Endometrial microvascular endothelial cells (primary cell): ENCODE data around the gene OR5AL1. TPM values are rescaled to one million over a fixed set of nuclear protein-coding genes. Genes with fewer than 3 reads are reported as not detected.
"Not testable (repeated sequence)": the region's sequence is repeated elsewhere in the genome, so short reads cannot be mapped to it uniquely, and the experiment has no call there.

ENCODE experiments used
- in situ Hi-C: cut with HindIII; loops from 2 replicates; pipeline ENCODE4 v1.10.0; 2017; ENCODE audit warnings: low sequenced_read_pairs, low pct_unique_long_range_greater_than_20kb; ENCODE audit errors: inconsistent ontology term
- total RNA-seq: library from RNA; depleted of rRNA; stranded (reverse); fragments of >200 nt; gene quantifications from one replicate; pipeline ENCODE4 v1.2.3, GENCODE V29; 2015; ENCODE audit errors: inconsistent ontology term

The OR5AL1 gene
- total RNA-seq, result not detected

DNA sequence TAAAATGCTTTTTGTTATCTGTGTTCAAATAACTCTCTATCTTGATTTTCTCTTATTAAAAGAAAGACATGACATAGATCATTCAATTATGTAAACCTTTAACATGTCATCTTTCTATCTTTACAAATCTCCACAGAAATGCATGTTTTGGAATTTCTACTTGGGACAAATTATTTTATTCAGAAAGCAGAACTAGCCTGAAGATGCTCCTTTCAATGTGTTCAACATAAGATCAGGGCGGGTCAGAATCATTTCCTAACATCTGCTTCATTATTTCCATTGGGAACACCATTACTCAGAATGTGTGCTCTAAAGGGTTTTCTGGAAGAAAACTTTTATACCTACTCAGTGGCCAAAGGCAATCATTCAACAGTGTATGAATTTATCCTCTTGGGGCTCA lies at the start of gene OR5AL1:
Gene OR5AL1 (plus strand): TSS at position 301 of the 400 bp plus-strand sequence.
- in situ Hi-C loops, result no loop called here

DNA sequence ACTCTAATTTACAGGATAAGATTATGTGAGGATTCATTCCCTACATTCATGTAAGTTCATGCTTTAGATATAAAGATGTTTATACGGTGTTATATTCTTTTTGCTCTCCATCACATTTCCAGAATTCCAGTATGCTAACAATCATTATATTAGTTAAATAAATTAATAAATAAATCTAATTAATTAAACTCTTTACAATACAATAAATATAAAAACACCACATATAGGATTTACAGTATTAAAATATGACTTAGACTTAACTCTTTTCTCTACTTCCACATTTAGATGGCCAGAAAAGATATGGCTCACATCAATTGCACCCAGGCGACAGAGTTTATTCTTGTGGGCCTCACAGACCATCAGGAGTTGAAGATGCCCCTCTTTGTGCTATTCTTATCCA lies 37.2 kb upstream of the OR5AL1 start, which contains the start of gene OR8U1:
Gene OR8U1 (plus strand): TSS at position 301 of the 400 bp plus-strand sequence. CDS start 0 bp downstream, at position 301.
- in situ Hi-C loops, result no loop called here

DNA sequence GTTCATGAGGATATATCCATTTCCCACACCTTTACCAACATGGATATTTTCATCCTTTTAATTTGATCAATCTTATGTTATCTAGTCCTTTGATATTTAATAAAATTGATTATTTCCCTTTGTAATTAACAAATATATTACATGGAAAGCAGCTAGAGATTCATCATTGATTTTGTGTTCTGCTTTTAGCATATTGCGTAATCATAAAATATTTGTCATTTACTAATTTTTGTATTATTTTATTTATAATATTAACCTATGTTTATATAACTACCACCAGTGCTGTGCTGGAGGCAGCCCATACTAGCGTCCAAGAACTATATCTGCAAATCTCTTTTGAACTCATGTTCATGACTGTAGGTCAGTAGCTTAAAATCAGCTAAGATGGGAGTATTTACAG lies 32.4 kb upstream of the OR5AL1 start:
- in situ Hi-C loops, result no loop called here

- in situ Hi-C loops, result no loop called here
Measured at GRCh38 chr11:56394381-56394780, 18.1 kb upstream of the OR5AL1 start.

DNA sequence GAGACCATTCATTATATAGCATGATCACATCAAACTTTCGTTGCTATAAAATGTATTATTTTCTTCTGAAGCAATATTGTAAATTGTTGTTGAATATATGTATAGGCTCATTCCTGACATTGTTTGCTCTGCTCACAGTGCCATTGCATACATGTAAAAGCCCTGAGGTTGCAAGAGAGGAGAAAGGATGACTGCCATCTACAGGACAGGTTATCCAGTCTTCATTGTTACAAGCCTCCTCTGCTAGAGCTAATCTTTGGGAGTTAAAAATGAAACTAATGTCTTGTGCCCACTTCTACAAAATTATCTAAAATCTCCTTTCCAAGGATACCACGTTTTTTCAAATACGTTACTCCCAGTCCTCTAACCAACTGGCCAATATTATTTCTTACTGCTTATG lies 16.4 kb upstream of the OR5AL1 start:
- in situ Hi-C loops, result no loop called here

GRCh38 chr11:56401858-56402461 lies 10.5 kb upstream of the OR5AL1 start:
- in situ Hi-C loops, result not testable (repeated sequence)

DNA sequence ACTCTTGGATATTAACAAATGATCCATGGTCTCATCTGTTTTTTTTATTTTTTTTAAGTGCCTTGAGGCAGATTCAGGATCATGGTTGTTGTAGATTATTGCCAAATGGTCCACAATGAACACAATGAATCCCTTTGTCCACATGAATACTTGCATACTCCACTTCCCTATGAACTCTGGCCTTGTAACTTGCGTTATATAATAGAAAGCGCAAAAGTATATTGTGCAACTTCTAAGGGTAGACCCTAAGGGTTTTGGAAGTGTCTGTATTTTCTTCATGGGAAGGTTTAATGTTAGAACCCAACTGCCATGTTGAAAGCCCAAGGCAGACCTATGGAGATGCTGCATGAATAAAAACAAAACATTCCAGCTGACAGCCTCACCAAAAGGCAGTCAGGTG lies 8.1 kb upstream of the OR5AL1 start:
- in situ Hi-C loops, result no loop called here

GRCh38 chr11:56410801-56411200 lies 1.7 kb upstream of the OR5AL1 start:
- in situ Hi-C loops, result no loop called here

GRCh38 chr11:56453521-56453920 lies 41.0 kb downstream of the OR5AL1 start:
- in situ Hi-C loops, result no loop called here

- in situ Hi-C loops, result no loop called here
Measured at GRCh38 chr11:56457076-56457475, 44.6 kb downstream of the OR5AL1 start.

Other genes with a start within 250 kb of the OR5AL1 start
- not detected for gene OR5J2, start 236.1 kb upstream of the OR5AL1 start, total RNA-seq
- gene OR5T2, start 178.4 kb upstream of the OR5AL1 start, total RNA-seq, result not detected
- gene OR5T3, start 160.4 kb upstream of the OR5AL1 start, total RNA-seq, result not detected
- not detected for gene OR5T1, start 138.5 kb upstream of the OR5AL1 start, total RNA-seq
- gene OR8H1, start 120.4 kb upstream of the OR5AL1 start, total RNA-seq, result not detected
- not detected for gene OR8K3, start 97.6 kb upstream of the OR5AL1 start, total RNA-seq
- gene OR8K1, start 66.7 kb upstream of the OR5AL1 start, total RNA-seq, result not detected
- not detected for gene OR8J1, start 58.4 kb upstream of the OR5AL1 start, total RNA-seq
- not detected for gene OR8U1, start 37.1 kb upstream of the OR5AL1 start, total RNA-seq
- gene OR5M3, start 60.7 kb downstream of the OR5AL1 start, total RNA-seq, result not detected
- not detected for gene OR5M8, start 78.7 kb downstream of the OR5AL1 start, total RNA-seq
- not detected for gene OR5M11, start 130.6 kb downstream of the OR5AL1 start, total RNA-seq
- not detected for gene OR5M10, start 165.0 kb downstream of the OR5AL1 start, total RNA-seq
- gene OR5M1, start 202.2 kb downstream of the OR5AL1 start, total RNA-seq, result not detected
- not detected for gene OR5AP2, start 229.7 kb downstream of the OR5AL1 start, total RNA-seq